Left ventricle myocardium inferior (tissue), 1 donor: ENCODE data around the gene ACTBL2. TPM values are rescaled to one million over a fixed set of nuclear protein-coding genes. Genes with fewer than 3 reads are reported as not detected.

Source experiments
- DNase-seq: peaks from one replicate; pipeline ENCODE4 v3.0.0-alpha.2; 2020
- H3K27ac ChIP-seq: fragments of 200-600 bp; replicated peaks from 2 replicates; pipeline ENCODE4 v1.8.0; 2021
- H3K27me3 ChIP-seq: fragments of 200-600 bp; 2 replicates; pipeline ENCODE4 v1.8.0; 2021; ENCODE audit warnings: low read depth
- H3K36me3 ChIP-seq: fragments of 200-600 bp; 2 replicates; pipeline ENCODE4 v1.8.0; 2021
- H3K4me1 ChIP-seq: fragments of 200-600 bp; 2 replicates; pipeline ENCODE4 v1.8.0; 2021
- H3K4me3 ChIP-seq: fragments of 200-600 bp; 2 replicates; pipeline ENCODE4 v1.8.0; 2021; ENCODE audit warnings: mild to moderate bottlenecking, moderate library complexity
- H3K9me3 ChIP-seq: fragments of 200-600 bp; replicated peaks from 2 replicates; pipeline ENCODE4 v1.8.0; 2021
- CTCF ChIP-seq: fragments of 200-600 bp; IDR thresholded peaks from 2 replicates; pipeline ENCODE4 v1.8.0; 2021; ENCODE audit warnings: antibody characterized with exemption, mild to moderate bottlenecking, borderline replicate concordance
- intact Hi-C: fragments of 100-400 bp; cut with micrococcal nuclease; formaldehyde crosslinking; loops from one replicate; pipeline ENCODE4 v1.11.0; 2022
- total RNA-seq: library from RNA; stranded (reverse); fragmentation: NEBNext Ultra II Directional; extraction: Animal tissue kit (Norgen Biotek cat#: 25700); gene quantifications from one replicate; pipeline ENCODE4 v1.2.1, GENCODE V29; 2021
- donor health status: DM: no; HTN: yes; CAD: no; lungs with severe emphysema.

Gene ACTBL2
- total RNA-seq, 1 donor from 2014 or later, result not detected

DNA sequence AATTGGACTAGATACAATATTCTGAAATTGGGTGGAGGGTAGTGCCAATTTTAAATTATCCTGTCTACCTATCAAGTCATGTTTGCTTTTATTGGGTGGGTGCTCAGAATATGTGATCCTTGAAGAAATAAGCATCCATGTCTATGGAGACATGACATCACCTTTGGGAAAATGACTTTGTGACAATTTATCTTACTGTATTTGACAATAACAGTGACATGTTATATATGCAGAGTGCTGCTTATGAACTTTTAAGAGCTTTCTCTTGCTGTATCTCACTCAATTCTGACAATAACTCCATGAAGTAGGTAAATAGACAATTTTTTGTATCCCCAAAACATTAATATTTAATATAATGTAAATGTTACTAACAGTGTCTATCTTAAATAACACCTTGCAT is 15.1 kb upstream of the ACTBL2 start:
- H3K36me3 ChIP-seq, result no peaks in the 10 kb centered on the region
- TF ChIP-seq CTCF, result no peak
- no peaks in the 10 kb centered on the region for H3K27me3 ChIP-seq
- H3K27ac ChIP-seq, result no peak overlapping the region
- no peak overlapping the region for H3K4me3 ChIP-seq
- no peak for DNase-seq
- peaks cover 39% of the 10 kb centered on the region for H3K4me1 ChIP-seq
- intact Hi-C loops, result loop anchor here (2.0 to 10.0 kb wide), 3 partner anchors 203 to 965 kb away; no protein-coding TSS in a partner anchor
- no peaks in the 10 kb centered on the region for H3K9me3 ChIP-seq

GRCh38 chr5:57495285-57496086 is 12.9 kb upstream of the ACTBL2 start:
- H3K9me3 ChIP-seq, result no peaks in the 10 kb centered on the region
- H3K27ac ChIP-seq, result no peak overlapping the region
- no peaks in the 10 kb centered on the region for H3K27me3 ChIP-seq
- peaks cover 20% of the 10 kb centered on the region for H3K4me1 ChIP-seq
- H3K36me3 ChIP-seq, result no peaks in the 10 kb centered on the region
- H3K4me3 ChIP-seq, result no peak overlapping the region
- intact Hi-C loops, result loop anchor here (2.0 to 10.0 kb wide), 3 partner anchors 201 to 967 kb away; no protein-coding TSS in a partner anchor
- no peak for DNase-seq
- TF ChIP-seq CTCF, result no peak

DNA sequence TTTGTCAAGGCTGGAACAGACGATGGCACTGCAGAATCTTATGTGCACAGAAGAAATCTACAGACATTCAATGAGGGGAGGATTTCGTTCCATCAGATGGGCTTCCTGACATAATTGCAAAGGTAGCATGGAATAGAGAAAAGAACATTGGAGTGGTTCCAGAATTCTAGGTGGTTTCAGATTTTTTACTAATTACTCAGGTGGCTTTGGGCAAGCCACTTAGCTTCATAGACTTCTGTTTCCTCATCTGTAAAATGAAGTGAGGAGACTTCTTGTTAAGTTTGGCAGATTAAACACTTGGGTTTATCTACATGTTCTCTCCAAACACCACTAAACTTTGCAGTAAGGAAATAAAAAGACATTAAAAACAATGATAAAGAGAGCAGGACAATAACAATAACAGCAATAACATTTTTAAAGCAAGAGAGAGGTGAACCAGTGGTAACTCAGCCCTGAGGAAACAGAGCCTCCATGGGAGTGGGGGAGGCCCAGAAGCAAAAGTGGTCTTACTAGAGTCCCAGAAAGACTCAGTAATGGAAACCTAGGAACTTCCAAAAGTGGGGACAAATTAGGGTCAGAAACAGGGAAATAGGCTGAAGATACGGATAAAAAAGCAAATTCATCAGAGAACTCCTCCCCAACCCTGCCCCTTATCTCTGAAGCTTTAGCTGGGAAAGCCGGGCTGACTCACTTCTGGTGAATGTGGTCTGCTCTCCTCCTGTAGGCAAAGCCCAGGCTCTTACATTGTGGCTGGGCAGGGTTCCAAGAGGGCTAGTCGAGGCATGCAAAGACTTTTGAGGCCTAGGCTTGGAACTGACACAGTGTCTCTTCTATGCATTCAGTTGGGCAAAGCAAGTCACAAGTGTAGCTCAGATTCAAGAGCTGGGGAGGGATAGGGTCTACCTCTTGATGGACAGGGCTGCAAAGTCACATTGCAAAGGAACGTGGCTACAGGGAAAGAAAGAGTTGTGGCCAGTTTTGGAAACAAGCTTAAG is 11.8 kb upstream of the ACTBL2 start:
- Histone ChIP-seq H3K4me1 (peaks cover 15% of the 10 kb centered on the region), H3K4me3 (no peak overlapping the region), H3K36me3 (no peaks in the 10 kb centered on the region), H3K27me3 (no peaks in the 10 kb centered on the region), H3K9me3 (no peaks in the 10 kb centered on the region), H3K27ac (no peak overlapping the region)
- TF ChIP-seq CTCF, result no peak
- intact Hi-C loops, result loop anchor here (10.0 kb wide), 2 partner anchors 200 to 280 kb away; no protein-coding TSS in a partner anchor
- peak; percentile 30 for DNase-seq

DNA sequence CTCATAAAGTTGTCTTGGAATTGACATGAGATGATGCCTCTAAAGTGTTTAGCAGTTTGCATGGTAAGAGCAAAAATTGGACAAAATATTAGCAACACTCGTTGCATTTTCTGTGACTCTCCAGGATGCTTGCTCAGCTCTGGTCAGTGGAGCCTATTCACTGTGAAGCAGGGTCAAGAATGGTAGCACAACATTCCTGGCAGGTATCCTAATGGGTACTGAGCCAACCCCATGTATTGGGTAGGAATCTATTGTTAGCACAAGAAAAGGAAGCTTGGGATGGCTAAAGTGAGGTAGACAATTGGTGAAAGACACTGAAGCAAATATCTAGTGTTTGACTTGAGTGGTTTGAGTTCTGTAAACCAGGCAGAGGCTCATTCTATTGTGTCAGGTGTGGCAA is 10.4 kb upstream of the ACTBL2 start:
- Histone ChIP-seq H3K4me3 (no peak overlapping the region), H3K4me1 (peaks cover 22% of the 10 kb centered on the region), H3K27me3 (no peaks in the 10 kb centered on the region), H3K36me3 (no peaks in the 10 kb centered on the region), H3K9me3 (no peaks in the 10 kb centered on the region), H3K27ac (no peak overlapping the region)
- DNase-seq, result no peak
- intact Hi-C loops, result loop anchor here (10.0 kb wide), 2 partner anchors 198 to 282 kb away; no protein-coding TSS in a partner anchor
- TF ChIP-seq CTCF, result no peak

- H3K36me3 ChIP-seq, result no peaks in the 10 kb centered on the region
- intact Hi-C loops, result loop anchor here (10.0 kb wide), 2 partner anchors 198 to 282 kb away; no protein-coding TSS in a partner anchor
- no peak overlapping the region for H3K27ac ChIP-seq
- no peaks in the 10 kb centered on the region for H3K9me3 ChIP-seq
- no peak overlapping the region for H3K4me3 ChIP-seq
- no peak for TF ChIP-seq CTCF
- no peaks in the 10 kb centered on the region for H3K27me3 ChIP-seq
- H3K4me1 ChIP-seq, result peaks cover 24% of the 10 kb centered on the region
- no peak for DNase-seq
These were observed 10.0 kb upstream of the ACTBL2 start for GRCh38 chr5:57492632-57493031.
